GM12873 (cell line): ENCODE measurements around the gene HCCS.
A peak's percentile ranks its signal among the peaks of the same experiment; 100 is the strongest.

ENCODE experiments used
- TF ChIP-seq, protein P1 (sequence below): IDR thresholded peaks from 2 replicates; pipeline ENCODE4 v1.5.1; 2012; ENCODE audit warnings: low read depth, mild to moderate bottlenecking, moderate library complexity, low read length, control low read depth; ENCODE audit not compliant: insufficient read depth; ENCODE audit errors: missing control alignments

The HCCS gene

DNA sequence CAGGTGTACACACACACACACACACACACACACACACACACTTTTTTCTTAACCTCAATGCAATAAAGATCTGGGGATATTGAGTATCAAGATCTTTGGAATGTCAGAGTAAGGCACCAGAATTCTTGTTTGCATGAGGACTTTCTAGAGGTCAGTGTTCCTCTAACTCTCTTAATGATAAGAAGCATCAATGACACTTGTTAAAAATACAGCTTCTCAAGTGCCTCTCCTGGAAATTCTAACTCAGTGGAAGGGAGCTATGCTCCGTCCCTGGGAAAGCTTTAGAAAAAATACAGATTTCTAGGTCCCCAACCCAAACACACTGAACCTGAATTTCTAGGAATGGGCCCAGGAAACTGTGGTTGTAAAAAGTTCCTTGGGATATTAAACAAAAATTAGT is 25.8 kb upstream of the HCCS start:
- TF ChIP-seq, protein P1, sequence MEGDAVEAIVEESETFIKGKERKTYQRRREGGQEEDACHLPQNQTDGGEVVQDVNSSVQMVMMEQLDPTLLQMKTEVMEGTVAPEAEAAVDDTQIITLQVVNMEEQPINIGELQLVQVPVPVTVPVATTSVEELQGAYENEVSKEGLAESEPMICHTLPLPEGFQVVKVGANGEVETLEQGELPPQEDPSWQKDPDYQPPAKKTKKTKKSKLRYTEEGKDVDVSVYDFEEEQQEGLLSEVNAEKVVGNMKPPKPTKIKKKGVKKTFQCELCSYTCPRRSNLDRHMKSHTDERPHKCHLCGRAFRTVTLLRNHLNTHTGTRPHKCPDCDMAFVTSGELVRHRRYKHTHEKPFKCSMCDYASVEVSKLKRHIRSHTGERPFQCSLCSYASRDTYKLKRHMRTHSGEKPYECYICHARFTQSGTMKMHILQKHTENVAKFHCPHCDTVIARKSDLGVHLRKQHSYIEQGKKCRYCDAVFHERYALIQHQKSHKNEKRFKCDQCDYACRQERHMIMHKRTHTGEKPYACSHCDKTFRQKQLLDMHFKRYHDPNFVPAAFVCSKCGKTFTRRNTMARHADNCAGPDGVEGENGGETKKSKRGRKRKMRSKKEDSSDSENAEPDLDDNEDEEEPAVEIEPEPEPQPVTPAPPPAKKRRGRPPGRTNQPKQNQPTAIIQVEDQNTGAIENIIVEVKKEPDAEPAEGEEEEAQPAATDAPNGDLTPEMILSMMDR = no peak

DNA sequence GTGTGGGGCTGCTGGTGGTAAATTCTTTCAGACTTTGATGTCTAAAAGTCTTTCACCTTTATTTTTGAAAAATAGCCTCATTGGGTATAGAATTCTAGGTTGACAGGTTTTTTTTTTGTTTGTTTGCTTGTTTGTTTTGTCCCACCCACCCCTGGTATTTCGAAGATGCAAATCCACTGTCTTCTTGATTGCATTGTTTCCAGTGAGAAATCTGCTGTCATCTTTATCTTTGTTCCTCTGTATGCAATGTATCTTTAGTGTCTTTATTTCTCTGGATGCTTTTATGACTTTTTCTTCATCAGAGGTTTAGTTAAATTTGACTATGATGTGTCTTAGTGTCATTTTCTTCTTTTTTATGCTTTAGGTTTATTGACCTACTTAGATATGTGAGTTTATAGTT is 21.3 kb upstream of the HCCS start:
- TF ChIP-seq, protein P1 = no peak

DNA sequence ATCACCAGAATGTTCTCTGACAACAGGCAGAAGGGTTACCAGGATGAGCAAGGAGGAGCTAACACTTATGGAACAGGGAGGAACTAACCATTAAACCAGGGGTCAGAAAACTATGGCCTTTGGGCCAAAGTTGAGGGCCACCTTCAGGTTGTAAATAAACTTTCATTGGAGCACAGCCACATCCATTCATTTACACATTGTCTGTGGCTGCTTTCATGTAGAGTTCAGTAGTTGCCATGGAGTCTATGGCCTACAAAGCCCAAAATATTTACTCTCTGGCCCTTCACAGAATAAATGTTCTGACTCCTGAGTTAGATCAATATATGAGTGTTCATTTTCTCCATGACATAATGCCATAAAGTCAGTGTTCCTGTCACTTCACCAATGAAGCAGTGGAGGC is 13.2 kb upstream of the HCCS start:
- TF ChIP-seq, protein P1 = no peak

DNA sequence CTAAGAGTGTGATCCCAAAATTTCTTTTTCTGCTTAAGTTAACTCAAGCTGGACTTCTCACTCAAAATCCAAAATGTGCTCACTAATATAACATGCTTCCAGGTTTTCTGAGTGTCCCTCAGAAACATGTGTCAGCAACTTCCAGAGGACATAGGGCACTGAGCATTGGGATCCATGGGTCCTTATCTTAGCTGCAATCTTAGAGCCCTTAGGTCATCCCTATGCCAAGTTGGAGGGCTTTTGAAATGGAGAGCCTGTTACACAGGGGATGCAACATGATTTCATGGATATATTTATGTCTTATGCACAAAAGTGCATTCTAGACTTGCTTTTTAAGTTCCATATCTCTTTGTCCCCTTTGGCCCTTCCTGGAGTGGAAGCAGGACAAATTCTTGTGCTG is 11.7 kb upstream of the HCCS start:
- TF ChIP-seq, protein P1 = no peak

DNA sequence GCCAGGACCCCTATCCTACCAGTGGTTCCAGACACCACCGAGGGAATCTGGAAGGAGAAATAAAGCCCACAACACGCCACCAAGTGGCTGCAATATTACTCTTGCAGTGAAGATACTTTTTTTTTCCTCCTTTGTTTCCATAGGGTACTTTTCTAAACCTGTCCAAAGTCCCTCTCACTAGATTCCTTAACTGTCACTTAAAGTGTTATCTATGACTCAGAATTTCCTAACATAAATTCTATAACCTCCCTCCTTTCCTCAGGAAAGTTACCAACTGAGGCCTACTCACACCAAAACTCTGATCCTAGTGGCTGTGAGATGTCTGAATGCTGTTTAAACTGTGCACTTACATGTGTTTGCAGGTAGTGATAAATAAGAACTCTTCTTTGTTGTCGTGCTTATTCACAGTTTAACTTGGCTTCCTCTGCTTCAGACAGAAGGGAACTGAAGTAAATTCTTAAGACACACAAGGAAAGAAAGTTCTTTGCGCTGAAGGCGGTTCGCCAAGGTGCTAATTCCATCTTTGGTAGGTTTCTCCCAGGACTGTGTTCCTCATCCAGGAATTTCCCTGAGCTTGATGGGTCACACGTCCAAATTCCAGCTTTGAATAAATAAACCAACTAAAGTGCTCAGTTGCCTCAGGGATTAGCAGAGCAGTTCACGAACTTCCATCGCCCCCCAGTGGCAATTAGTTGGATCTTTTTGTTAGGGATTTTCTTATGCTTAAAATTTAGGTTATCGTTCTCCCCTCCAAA is 10.7 kb upstream of the HCCS start:
- TF ChIP-seq, protein P1 = peak; percentile 42

DNA sequence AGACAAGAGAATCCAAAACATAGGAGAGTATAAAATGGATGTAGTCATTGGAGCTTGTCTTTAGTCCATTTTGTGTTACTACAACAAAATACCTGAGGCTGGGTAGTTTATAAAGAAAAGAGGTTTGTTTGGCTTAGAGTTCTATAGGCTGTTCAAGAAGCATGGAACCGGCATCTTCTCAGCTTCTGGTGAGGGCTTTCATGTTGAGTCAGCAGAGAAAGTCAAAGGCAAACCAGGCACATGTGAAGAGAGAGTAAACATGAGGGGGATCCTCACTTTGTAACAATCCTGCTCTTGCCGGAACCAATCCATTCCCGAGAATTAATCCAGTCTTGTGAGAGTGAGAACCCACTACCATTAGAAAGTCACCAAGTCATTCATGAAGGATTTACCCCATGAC is 8.1 kb upstream of the HCCS start:
- TF ChIP-seq, protein P1 = no peak

DNA sequence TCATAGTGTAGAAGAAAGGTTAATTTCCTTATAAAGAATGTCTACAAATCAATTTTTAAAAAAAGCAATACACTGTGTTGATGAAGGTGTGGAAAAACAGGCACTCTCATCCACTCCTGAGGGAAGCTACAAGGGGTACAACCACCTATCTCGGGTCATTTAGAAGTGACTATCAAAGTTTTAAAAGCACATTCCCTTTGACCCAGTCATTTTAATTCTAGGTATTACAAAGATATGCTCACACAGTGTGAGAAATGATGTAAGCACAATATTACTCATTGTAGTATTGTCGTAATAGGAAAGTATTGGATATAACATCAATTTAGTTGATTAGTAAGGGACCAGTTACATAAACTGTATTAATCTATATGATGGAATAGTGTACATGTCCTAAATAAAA is 7.4 kb upstream of the HCCS start:
- TF ChIP-seq, protein P1 = no peak
